ENCODE results near the gene UBE2Q1. TPM values are rescaled to one million over a fixed set of nuclear protein-coding genes. Genes with fewer than 3 reads are reported as not detected.

The UBE2Q1 gene
- polyA plus RNA-seq, 1 donor (not counting 4 experiments of a cell fraction or from before 2014, with no cell fraction given) = 17.6 TPM

GRCh38 chr1:154574716-154575115, 16.3 kb upstream of the UBE2Q1 start:
- DNase-seq (ENCODE audit: low read depth, low spot score) (no peak), FAIRE-seq (no peak)
- H3K9me1 ChIP-seq (ENCODE audit: control insufficient read depth, extremely low read depth, insufficient read depth, low read length) = no peaks in the 10 kb centered on the region
- peaks cover 0 to 18% of the 10 kb centered on the region in 2 experiments for H3K36me3 ChIP-seq (ENCODE audit: control insufficient read depth in 2 of 2, extremely low read depth in 1 of 2, insufficient read depth in 2 of 2, low read length in 2 of 2)
- no peak overlapping the region for H3K4me2 ChIP-seq (ENCODE audit: control insufficient read depth, extremely low read depth, insufficient read depth, low read depth, low read length)
- H3K4me1 ChIP-seq (ENCODE audit: control insufficient read depth, extremely low read depth, insufficient read depth, low read length) = no peaks in the 10 kb centered on the region
- H4K20me1 ChIP-seq (ENCODE audit: control insufficient read depth, extremely low read depth, insufficient read depth, low read length) = no peaks in the 10 kb centered on the region
- H3K27me3 ChIP-seq (ENCODE audit: control insufficient read depth, extremely low read depth, insufficient read depth, low read length) = no peaks in the 10 kb centered on the region
- H2AFZ ChIP-seq (ENCODE audit: control insufficient read depth, low read length) = no peak overlapping the region
- TF ChIP-seq CTCF (optimal IDR thresholded peaks at IDR 0.05 in 1 of 3, IDR thresholded peaks at IDR 0.05 in 1 of 3, conservative IDR thresholded peaks at IDR 0.05 in 1 of 3; ENCODE audit: extremely low read depth in 1 of 3, insufficient read depth in 2 of 3, low read length in 3 of 3) = no peak
- H3K9ac ChIP-seq (ENCODE audit: control insufficient read depth, extremely low read depth, insufficient read depth, low read length) = no peak overlapping the region
- H3K4me3 ChIP-seq (ENCODE audit: control insufficient read depth in 2 of 3, extremely low read depth in 1 of 3, insufficient read depth in 2 of 3, low read depth in 1 of 3, low read length in 3 of 3) = no peak overlapping the region
- H3K79me2 ChIP-seq (ENCODE audit: control insufficient read depth, insufficient read depth, low read length) = no peaks in the 10 kb centered on the region
- dilution Hi-C loops (cut with MboI; ENCODE audit: extremely low pct_ligation_motif_present, low sequenced_read_pairs) = no loop called here
- H3K9me3 ChIP-seq (ENCODE audit: control insufficient read depth, low read depth, low read length) = no peaks in the 10 kb centered on the region
- no peak overlapping the region for H3K27ac ChIP-seq (ENCODE audit: control insufficient read depth, insufficient read depth, low read length)

- Histone ChIP-seq H3K9ac (ENCODE audit: control insufficient read depth, extremely low read depth, insufficient read depth, low read length) (no peak overlapping the region), H3K79me2 (ENCODE audit: control insufficient read depth, insufficient read depth, low read length) (no peaks in the 10 kb centered on the region), H4K20me1 (ENCODE audit: control insufficient read depth, extremely low read depth, insufficient read depth, low read length) (no peaks in the 10 kb centered on the region), H3K4me2 (ENCODE audit: control insufficient read depth, extremely low read depth, insufficient read depth, low read depth, low read length) (no peak overlapping the region), H3K9me1 (ENCODE audit: control insufficient read depth, extremely low read depth, insufficient read depth, low read length) (no peaks in the 10 kb centered on the region), H3K9me3 (ENCODE audit: control insufficient read depth, low read depth, low read length) (no peaks in the 10 kb centered on the region), H3K27me3 (ENCODE audit: control insufficient read depth, extremely low read depth, insufficient read depth, low read length) (peaks cover 5% of the 10 kb centered on the region), H3K4me1 (ENCODE audit: control insufficient read depth, extremely low read depth, insufficient read depth, low read length) (peaks cover 1% of the 10 kb centered on the region), H3K4me3 (ENCODE audit: control insufficient read depth in 2 of 3, extremely low read depth in 1 of 3, insufficient read depth in 2 of 3, low read depth in 1 of 3, low read length in 3 of 3) (no peak overlapping the region), H3K27ac (ENCODE audit: control insufficient read depth, insufficient read depth, low read length) (no peak overlapping the region), H3K36me3 (ENCODE audit: control insufficient read depth in 2 of 2, extremely low read depth in 1 of 2, insufficient read depth in 2 of 2, low read length in 2 of 2) (peaks cover 0 to 6% of the 10 kb centered on the region in 2 experiments), H2AFZ (ENCODE audit: control insufficient read depth, low read length) (no peak overlapping the region)
- FAIRE-seq (no peak), DNase-seq (ENCODE audit: low read depth, low spot score) (no peak)
- TF ChIP-seq EZH2 (IDR thresholded peaks at IDR 0.05; ENCODE audit: low read length) (no peak), CTCF (optimal IDR thresholded peaks at IDR 0.05 in 1 of 3, IDR thresholded peaks at IDR 0.05 in 1 of 3, conservative IDR thresholded peaks at IDR 0.05 in 1 of 3; ENCODE audit: extremely low read depth in 1 of 3, insufficient read depth in 2 of 3, low read length in 3 of 3) (no peak)
- dilution Hi-C loops (cut with MboI; ENCODE audit: extremely low pct_ligation_motif_present, low sequenced_read_pairs) = no loop called here
Measured at GRCh38 chr1:154573168-154573510, 14.7 kb upstream of the UBE2Q1 start.

Measured in keratinocyte (primary cell).